NCI-H1105 (cell line): ENCODE results near the gene FAM81B.
A peak's percentile ranks its signal among the peaks of the same experiment; 100 is the strongest.
"Not testable (repeated sequence)": the region's sequence is repeated elsewhere in the genome, so short reads cannot be mapped to it uniquely, and the experiment has no call there.

Source experiments
- DNase-seq: peaks from one replicate; lab custom pipeline; 2025; lab: John Stamatoyannopoulos, UW

FAM81B gene

GRCh38 chr5:95390812-95391492 is at the start of gene FAM81B:
Gene FAM81B, plus strand, starts transcription at chr5:95391366. Its CDS starts 24 bp downstream, at chr5:95391390.
- no peak for DNase-seq

DNA sequence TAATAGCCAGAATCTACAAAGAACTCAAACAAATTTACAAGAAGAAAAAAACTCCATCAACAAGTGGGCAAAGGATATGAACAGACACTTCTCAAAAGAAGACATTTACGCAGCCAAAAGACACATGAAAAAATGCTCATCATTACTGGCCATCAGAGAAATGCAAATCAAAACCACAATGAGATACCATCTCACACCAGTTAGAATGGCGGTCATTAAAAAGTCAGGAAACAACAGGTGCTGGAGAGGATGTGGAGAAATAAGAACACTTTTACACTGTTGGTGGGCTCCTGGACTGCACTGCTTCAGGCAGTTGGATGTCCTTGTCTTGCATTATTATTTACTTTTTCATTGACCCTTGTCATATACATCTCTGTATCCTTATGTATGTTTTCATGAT is 49.7 kb upstream of the FAM81B start:
- not testable (repeated sequence) for DNase-seq

DNA sequence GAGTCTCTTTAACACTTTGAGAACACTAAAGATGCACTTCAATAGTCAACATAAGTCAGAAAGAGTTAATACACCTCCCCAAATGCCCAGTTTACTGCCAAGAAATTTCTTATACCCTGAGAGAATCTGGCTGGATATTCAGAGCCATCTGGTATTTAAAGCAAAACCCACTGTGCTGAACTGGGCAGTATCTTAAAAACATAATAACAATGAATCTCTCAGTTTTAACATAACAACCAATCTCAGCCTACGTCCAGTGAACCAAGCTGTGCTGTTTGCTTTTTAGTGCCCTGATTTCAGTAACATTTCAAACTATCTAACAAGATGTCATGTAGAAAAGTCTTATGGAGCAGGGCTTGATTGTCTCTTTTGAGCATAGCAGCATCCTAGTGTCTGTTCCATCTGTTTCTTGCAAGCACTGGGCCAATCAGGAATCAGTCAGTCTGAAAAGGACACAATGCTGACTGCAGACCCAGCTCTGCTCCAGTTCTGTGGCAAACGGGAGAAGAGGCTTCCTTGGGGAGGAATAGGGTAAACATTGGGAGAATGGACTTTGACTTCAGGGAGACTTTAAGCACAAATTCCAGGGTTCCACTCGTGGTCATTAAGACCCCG is 43.6 kb upstream of the FAM81B start:
- no peak for DNase-seq

DNA sequence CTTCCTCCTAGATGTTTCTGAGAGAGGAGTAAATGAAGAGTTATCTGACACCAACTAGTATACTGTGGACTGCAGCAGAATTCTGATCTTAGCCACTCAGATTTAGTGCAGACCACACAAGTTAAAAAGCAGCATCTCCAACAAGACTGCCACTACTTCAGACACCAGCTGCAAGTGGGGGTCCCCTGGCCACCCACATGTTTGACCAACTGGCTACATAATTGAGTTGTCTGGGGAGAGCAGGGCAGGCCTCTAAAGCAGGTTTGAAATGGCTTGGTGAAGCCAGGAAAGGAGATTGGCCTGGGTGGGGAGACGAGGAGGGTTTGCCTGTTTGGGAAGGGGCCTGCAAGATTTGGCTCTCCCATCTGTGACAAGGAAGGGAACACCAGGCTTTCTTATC is 40.5 kb upstream of the FAM81B start:
- DNase-seq: no peak

DNA sequence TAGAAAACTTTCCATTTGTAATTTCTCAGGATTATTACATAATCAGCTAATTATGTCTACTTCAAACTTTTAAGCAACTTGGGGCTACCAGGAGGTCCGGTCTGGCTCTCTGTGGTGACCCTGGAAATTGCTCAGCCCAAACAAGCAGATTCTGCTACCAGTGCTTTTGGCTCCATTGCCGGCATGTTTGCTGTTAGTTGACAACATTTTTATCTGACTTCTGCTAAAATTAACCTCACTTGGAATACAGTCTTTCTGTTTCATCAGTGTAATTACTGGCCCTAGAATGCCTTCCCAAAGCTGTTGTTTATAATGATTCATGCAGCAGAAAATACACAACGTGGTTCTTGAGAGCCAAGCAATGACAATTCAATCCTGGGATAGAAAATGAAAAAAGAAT is 38.5 kb upstream of the FAM81B start:
- DNase-seq: no peak

- no peak for DNase-seq
These were observed 32.8 kb upstream of the FAM81B start for GRCh38 chr5:95358320-95358719.

DNA sequence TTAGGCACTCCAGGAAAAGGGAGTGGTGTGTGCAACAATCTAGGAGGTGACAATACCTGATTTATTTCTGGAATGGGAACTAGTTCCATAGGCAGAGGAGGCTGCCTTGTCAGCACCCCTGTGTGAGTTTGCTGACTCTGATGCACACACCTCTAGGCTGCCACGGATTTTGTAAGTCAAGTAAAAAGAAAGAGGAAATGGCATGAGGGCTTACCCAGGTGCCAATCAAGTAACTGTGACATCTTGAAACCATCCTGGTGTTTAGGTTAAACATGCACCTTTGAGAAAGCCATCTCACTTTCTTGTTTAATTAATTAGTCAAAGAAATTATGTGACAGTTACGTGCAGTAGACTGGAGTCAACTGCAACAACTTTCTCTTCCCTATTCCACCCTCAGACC is 32.3 kb upstream of the FAM81B start:
- no peak for DNase-seq

- not testable (repeated sequence) for DNase-seq
These were observed 30.5 kb upstream of the FAM81B start for GRCh38 chr5:95360667-95361066.

DNA sequence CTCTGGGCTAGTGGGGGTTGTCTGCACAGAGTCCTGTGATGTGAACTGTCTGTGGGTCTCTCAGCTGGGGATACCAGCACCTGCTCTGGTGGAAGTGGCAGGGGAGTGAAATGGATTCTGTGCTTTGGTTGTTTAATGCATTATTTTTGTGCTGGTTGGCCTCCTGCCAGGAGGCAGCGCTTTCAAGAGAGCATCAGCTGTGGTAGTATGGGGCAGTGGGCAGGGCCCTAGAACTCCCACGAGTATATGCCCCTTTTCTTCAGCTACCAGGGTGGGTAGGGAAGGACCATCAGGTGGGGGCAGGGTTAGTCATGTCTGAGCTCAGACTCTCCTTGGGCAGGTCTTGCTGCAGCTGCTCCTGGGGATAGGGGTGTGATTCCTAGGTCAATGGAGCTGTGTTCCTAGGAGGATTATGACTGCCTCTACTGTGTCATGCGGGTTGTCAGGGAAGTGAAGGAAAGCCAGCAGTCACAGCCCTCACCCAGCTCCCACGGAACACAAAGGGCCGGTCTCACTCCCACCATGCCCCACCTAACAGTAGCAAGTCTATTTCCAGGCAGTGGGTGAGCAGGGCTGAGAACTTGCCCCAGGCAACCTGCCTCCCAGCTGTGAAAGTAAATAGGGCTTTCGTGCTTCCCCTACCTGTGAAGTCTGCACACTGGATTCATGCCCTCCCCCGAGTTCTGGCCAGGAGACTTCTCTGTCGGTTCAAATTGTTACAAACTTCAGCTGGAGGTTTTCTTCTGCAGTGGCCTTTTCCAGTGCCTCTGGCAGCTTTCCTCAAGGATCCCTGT is 25.7 kb upstream of the FAM81B start:
- DNase-seq: no peak

DNA sequence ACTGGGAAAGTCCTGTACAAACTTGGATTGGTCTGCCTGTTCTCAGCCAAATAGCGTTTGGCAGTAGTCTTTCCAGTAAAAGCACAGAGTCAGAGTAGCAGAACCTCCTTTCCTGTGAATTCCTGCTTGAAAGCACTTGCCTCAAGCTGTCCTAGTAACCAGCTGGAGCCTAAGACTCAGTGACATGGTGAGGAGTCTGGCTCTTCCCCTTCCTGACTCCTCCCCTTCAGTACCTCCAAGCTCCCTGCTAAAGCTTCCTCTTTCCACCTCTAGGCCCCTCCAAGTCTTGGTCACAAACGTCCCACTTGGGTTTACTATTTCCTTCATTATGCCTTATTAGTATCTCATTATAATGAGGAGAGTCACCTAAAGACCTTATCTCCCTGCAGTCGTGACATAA is 21.4 kb upstream of the FAM81B start:
- DNase-seq: no peak

DNA sequence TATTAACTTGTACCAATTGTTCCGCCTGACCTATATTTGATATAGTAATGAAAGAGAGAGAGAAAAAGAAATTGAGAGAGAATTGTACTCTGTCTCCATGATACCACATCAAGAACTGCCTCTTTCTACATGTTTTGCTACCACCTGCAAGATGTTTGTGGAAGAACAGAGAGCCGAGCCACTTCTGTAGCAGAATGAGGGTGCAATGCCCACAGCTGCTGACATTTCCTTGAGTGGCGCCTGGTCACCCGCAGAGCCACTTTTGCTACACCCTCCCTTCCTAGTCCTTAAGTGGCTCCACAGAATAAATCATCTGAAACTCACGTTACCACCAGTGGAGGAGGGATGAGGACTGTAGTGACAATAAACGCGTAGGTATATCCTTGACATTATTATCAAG is 17.1 kb upstream of the FAM81B start:
- no peak for DNase-seq

GRCh38 chr5:95375591-95375990 is 15.6 kb upstream of the FAM81B start:
- DNase-seq: no peak

DNA sequence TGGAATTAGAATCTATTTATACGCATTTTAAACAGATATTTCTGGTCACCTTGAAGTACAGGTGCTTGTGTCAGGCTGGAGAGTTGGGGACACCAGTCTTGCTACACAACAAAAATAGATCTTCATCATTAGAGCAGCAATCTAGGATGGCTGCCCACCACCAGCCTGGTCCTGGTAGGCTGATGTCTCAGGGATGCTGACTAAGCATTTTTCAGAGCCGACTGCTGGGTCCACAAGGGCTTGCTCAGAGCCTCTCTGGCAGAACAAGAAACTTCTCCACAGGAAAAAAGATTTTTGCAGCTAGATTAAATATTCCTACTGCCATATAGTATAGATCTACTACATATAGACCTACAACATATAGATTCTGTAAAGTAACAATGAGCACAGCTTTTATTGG is 12.0 kb upstream of the FAM81B start:
- no peak for DNase-seq

GRCh38 chr5:95380103-95380628 is 11.0 kb upstream of the FAM81B start:
- DNase-seq: no peak

DNA sequence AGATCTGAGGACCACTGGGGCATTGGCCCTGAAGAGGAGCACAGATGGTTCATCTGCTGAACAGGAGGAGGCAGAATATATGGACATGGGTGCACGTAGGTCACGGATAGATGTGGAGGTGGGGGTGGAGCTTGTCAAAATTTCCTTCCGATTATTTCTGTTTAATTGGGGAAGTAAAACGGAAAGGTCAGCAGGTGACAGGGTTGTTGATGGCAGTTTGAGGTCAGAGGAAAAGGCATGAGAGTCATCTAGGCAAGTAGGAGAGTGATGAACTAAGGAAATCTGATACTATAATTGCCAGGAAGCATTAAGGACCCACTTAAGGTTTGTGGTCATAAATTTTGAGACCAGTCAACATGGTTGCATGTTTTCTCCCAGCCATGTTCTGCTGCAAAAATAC is 8.4 kb upstream of the FAM81B start:
- DNase-seq: peak; percentile 35

GRCh38 chr5:95384485-95385213 is 6.5 kb upstream of the FAM81B start:
- DNase-seq: no peak

GRCh38 chr5:95385334-95385733 is 5.8 kb upstream of the FAM81B start:
- no peak for DNase-seq

GRCh38 chr5:95391965-95392364 is 799 bp downstream of the FAM81B start:
- DNase-seq: not testable (repeated sequence)

DNA sequence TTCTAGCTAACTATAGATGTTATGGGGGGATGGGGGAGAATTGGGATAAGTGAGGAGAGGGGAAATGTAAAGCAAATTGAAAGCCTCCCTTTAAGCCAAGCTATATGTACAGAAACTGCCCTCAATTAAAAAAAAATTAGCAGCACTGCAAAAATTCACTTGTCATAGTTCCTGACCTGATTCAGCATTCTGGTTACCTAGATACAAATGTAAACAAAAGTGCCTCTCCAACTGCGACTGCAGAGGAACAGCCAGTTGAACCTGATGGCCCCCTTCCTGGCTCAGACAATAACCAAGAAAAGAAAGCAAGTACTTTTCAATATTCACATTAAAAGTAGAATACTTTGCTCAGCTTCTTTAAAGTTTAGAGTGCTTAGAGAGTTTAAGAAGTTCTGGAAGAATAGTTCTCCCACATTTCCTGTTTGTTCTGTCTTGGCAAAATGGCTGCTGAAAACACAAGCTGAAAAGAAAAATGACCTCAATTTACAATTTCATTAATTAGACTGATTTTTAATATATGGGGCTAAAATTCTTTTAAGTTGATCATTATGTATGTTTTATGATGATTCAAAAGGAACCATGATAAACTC is 1.5 kb downstream of the FAM81B start:
- peak; percentile 6 for DNase-seq

DNA sequence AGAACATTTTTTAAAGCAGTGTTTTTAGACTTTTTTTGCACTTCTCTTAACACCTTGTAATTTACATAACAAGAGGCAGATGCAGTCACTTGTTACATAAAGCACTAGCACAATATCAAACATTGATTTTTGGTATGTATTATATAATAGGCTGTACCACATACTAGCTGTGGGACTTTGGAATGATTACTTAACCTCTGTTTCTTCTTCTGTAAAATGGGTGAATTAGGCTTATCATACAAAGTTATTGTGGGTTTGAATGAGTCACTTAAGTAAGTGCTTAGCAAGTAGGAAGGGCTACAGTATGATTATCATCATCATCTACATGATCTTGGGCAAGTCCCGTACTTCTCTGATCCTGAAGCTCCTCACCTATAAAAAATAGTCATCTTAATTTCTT is 2.1 kb downstream of the FAM81B start:
- DNase-seq: no peak

- DNase-seq: no peak
These were observed 7.8 kb downstream of the FAM81B start for GRCh38 chr5:95398989-95399388.

- no peak for DNase-seq
These were observed 10.5 kb downstream of the FAM81B start for GRCh38 chr5:95401626-95402025.
